SU-DHL-6 (cell line): ENCODE data around the gene PICALM.

Source experiments
- H2AFZ ChIP-seq: fragments of 200-600 bp; sonication (generic); 2 replicates; pipeline ENCODE4 v1.6.1; 2014; ENCODE audit warnings: low read depth, mild to moderate bottlenecking, moderate library complexity, mixed read lengths, antibody characterized with exemption, low read length; ENCODE audit not compliant: severe bottlenecking
- H3F3A ChIP-seq: fragments of 200-600 bp; shearing (Covaris generic); 2 replicates; pipeline ENCODE4 v1.6.0; 2016; ENCODE audit warnings: antibody characterized with exemption, mild to moderate bottlenecking; ENCODE audit not compliant: insufficient read depth
- H3K27ac ChIP-seq: fragments of 200-600 bp; sonication (generic); 2 replicates; pipeline ENCODE4 v1.5.1; 2016; ENCODE audit warnings: low read depth, mild to moderate bottlenecking, low read length, moderate library complexity, mixed read lengths
- H3K27me3 ChIP-seq: fragments of 200-600 bp; sonication (generic), shearing (Covaris generic); 2 replicates; pipeline ENCODE4 v1.6.0; 2014; ENCODE audit warnings: mild to moderate bottlenecking, low read length
- H3K36me3 ChIP-seq: fragments of 200-600 bp; sonication (generic); 2 replicates; pipeline ENCODE4 v1.6.1; 2014; ENCODE audit warnings: mild to moderate bottlenecking, low read length, mixed read lengths
- H3K4me2 ChIP-seq: fragments of 300-600, 200-600 bp; shearing (Covaris generic), sonication (generic); 2 replicates; pipeline ENCODE4 v1.6.0; 2014; ENCODE audit warnings: low read length, low read depth, mild to moderate bottlenecking; ENCODE audit not compliant: poor library complexity, severe bottlenecking
- H3K4me3 ChIP-seq: fragments of 200-600 bp; sonication (generic); 2 replicates; pipeline ENCODE4 v1.5.1; 2014; ENCODE audit warnings: antibody characterized with exemption, low read length, mild to moderate bottlenecking, mixed read lengths; ENCODE audit not compliant: insufficient read depth, poor library complexity, severe bottlenecking
- H3K79me2 ChIP-seq: fragments of 200-600 bp; sonication (generic); 2 replicates; pipeline ENCODE4 v1.6.1; 2014; ENCODE audit warnings: mild to moderate bottlenecking, low read length, moderate library complexity; ENCODE audit not compliant: insufficient read depth
- H3K9ac ChIP-seq: fragments of 200-600 bp; sonication (generic); 2 replicates; pipeline ENCODE4 v1.7.0; 2014; ENCODE audit warnings: mild to moderate bottlenecking, low read length
- H3K9me2 ChIP-seq: fragments of 200-600 bp; sonication (generic); replicated peaks from 2 replicates; pipeline ENCODE4 v1.6.1; 2014; ENCODE audit warnings: low read length; ENCODE audit not compliant: insufficient read depth
- H3K9me3 ChIP-seq: fragments of 200-600 bp; sonication (generic); 2 replicates; pipeline ENCODE4 v1.6.1; 2014; ENCODE audit warnings: low read length, mixed read lengths; ENCODE audit not compliant: insufficient read depth
- H4K20me1 ChIP-seq: fragments of 200-600 bp; sonication (generic); 2 replicates; pipeline ENCODE4 v1.6.1; 2014; ENCODE audit warnings: low read depth, mild to moderate bottlenecking, antibody characterized with exemption, low read length, moderate library complexity, mixed read lengths
- EZH2phosphoT487 ChIP-seq: fragments of 200-600 bp; sonication (generic), shearing (Covaris generic); conservative IDR thresholded peaks from 2 replicates; pipeline ENCODE4 v1.6.1; 2018; ENCODE audit warnings: mild to moderate bottlenecking, antibody characterized with exemption, low read length, moderate library complexity, mixed read lengths
- TF ChIP-seq, protein P1 (sequence below): fragments of 200-600 bp; sonication (generic); IDR thresholded peaks from one replicate; pipeline ENCODE4 v1.5.1; 2017; ENCODE audit warnings: antibody characterized with exemption, mild to moderate bottlenecking, low read length, moderate library complexity; ENCODE audit not compliant: insufficient read depth, poor library complexity, severe bottlenecking

PICALM gene

DNA sequence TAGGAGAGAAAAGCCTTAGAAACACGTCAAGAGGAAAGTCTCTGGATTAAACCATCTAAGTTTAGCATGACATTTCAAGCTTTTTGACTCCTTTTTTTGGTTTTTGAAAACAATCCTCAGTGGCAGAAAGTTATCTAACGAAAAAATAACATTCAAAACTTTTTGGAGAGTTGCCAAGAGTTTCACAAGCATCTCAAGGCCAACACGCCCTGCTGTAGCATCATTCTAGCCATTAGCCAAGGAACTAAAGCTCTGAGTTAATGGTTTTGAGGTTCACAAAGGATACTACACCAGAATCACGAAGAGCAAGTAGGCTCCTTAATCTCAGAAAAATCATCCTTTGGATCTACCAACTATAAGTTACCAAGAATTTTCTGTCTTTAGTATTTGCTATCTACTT, 94.8 kb downstream of the PICALM start:
- Histone ChIP-seq H3K9me2 (no peaks in the 10 kb centered on the region), H3K9ac (no peak overlapping the region), H3K4me2 (no peak overlapping the region), H3K27ac (no peak overlapping the region), H3F3A (no peaks in the 10 kb centered on the region), H3K9me3 (no peaks in the 10 kb centered on the region), H3K4me3 (no peak overlapping the region), H3K79me2 (0 out of 2 replicates have a peak, but pooled peaks cover 5% of the 10 kb centered on the region), H2AFZ (no peak overlapping the region), H3K27me3 (no peaks in the 10 kb centered on the region), H3K36me3 (peaks cover 49% of the 10 kb centered on the region; the same call in 1 of the 2 replicates), H4K20me1 (no peaks in the 10 kb centered on the region)
- TF ChIP-seq EZH2phosphoT487, result no peak
- TF ChIP-seq, protein P1, sequence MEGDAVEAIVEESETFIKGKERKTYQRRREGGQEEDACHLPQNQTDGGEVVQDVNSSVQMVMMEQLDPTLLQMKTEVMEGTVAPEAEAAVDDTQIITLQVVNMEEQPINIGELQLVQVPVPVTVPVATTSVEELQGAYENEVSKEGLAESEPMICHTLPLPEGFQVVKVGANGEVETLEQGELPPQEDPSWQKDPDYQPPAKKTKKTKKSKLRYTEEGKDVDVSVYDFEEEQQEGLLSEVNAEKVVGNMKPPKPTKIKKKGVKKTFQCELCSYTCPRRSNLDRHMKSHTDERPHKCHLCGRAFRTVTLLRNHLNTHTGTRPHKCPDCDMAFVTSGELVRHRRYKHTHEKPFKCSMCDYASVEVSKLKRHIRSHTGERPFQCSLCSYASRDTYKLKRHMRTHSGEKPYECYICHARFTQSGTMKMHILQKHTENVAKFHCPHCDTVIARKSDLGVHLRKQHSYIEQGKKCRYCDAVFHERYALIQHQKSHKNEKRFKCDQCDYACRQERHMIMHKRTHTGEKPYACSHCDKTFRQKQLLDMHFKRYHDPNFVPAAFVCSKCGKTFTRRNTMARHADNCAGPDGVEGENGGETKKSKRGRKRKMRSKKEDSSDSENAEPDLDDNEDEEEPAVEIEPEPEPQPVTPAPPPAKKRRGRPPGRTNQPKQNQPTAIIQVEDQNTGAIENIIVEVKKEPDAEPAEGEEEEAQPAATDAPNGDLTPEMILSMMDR, result no peak

GRCh38 chr11:85970593-85970992, 98.3 kb downstream of the PICALM start:
- H3K79me2 ChIP-seq, result 0 out of 2 replicates have a peak, but pooled peaks cover 5% of the 10 kb centered on the region
- no peaks in the 10 kb centered on the region for H3K27me3 ChIP-seq
- H3K9me2 ChIP-seq, result no peaks in the 10 kb centered on the region
- H3K9ac ChIP-seq, result no peak overlapping the region
- H3K27ac ChIP-seq, result no peak overlapping the region
- H3F3A ChIP-seq, result no peaks in the 10 kb centered on the region
- no peak overlapping the region for H2AFZ ChIP-seq
- H4K20me1 ChIP-seq, result no peaks in the 10 kb centered on the region
- H3K36me3 ChIP-seq, result peaks cover 33% of the 10 kb centered on the region
- H3K4me2 ChIP-seq, result no peak overlapping the region
- H3K9me3 ChIP-seq, result no peaks in the 10 kb centered on the region
- no peak for TF ChIP-seq EZH2phosphoT487
- TF ChIP-seq, protein P1, result no peak
- no peak overlapping the region for H3K4me3 ChIP-seq

- peaks cover 25% of the 10 kb centered on the region for H3K36me3 ChIP-seq
These were observed 101.4 kb downstream of the PICALM start for GRCh38 chr11:85967457-85967856.

More at GRCh38 chr11:85967457-85967856, 101.4 kb downstream of the PICALM start:
- Histone ChIP-seq H3K9ac (no peak overlapping the region), H3K4me2 (no peak overlapping the region), H3K79me2 (peaks cover 5% of the 10 kb centered on the region; the same call in 1 of the 2 replicates), H3K27me3 (no peaks in the 10 kb centered on the region), H3K9me3 (no peaks in the 10 kb centered on the region), H3K9me2 (no peaks in the 10 kb centered on the region), H3K4me3 (no peak overlapping the region), H3F3A (no peaks in the 10 kb centered on the region; the same call in 1 of the 2 replicates), H4K20me1 (no peaks in the 10 kb centered on the region), H3K27ac (no peak overlapping the region), H2AFZ (no peak overlapping the region)
- TF ChIP-seq, protein P1, result no peak
- TF ChIP-seq EZH2phosphoT487, result no peak
